K562 (cell line): ENCODE measurements around the gene PGBD1. TPM values are rescaled to one million over a fixed set of nuclear protein-coding genes. Genes with fewer than 3 reads are reported as not detected.

ENCODE experiments used
- CEBPZ ChIP-seq: fragments of 150-350 bp; IDR thresholded peaks from 2 replicates; pipeline ENCODE4 v1.6.1; 2014; ENCODE audit warnings: low read depth, mild to moderate bottlenecking, low read length, borderline replicate concordance
- FOXP4 ChIP-seq: sonication (generic); formaldehyde crosslinking; IDR thresholded peaks from 2 replicates; pipeline ENCODE4 v1.8.0; 2022; ENCODE audit warnings: mild to moderate bottlenecking, missing genetic modification reagents, borderline replicate concordance
- GMEB1 ChIP-seq: fragments of 250-450 bp; sonication (Bioruptor Pico); IDR thresholded peaks from 2 replicates; pipeline ENCODE4 v1.4.0; 2020; ENCODE audit warnings: mild to moderate bottlenecking
- HIVEP1 ChIP-seq: fragments of 250-450 bp; sonication (Bioruptor Pico); IDR thresholded peaks from 2 replicates; pipeline ENCODE4 v1.4.0; 2020; ENCODE audit warnings: mild to moderate bottlenecking
- MEF2A ChIP-seq: IDR thresholded peaks from 2 replicates; pipeline ENCODE4 v1.6.1; 2011; ENCODE audit warnings: low read depth, mild to moderate bottlenecking, low read length, moderate library complexity; ENCODE audit not compliant: control insufficient read depth
- NFE2L1 ChIP-seq: fragments of 450-650 bp; IDR thresholded peaks from 2 replicates; pipeline ENCODE4 v1.6.1; 2016; ENCODE audit warnings: missing genetic modification characterization, low read depth, mild to moderate bottlenecking, missing compliant biosample characterization, moderate library complexity, borderline replicate concordance
- SMAD4 ChIP-seq: fragments of 250-450 bp; sonication (Bioruptor Pico); conservative IDR thresholded peaks from 2 replicates; pipeline ENCODE4 v1.8.0; 2021; ENCODE audit warnings: inconsistent platforms, mild to moderate bottlenecking, moderate library complexity
- SREBF2 ChIP-seq: sonication (generic); formaldehyde crosslinking; IDR thresholded peaks from 2 replicates; pipeline ENCODE4 v1.4.0; 2020; ENCODE audit warnings: mild to moderate bottlenecking, missing genetic modification reagents
- TCFL5 ChIP-seq: fragments of 250-450 bp; sonication (Bioruptor Pico); conservative IDR thresholded peaks from 2 replicates; pipeline ENCODE4 v1.6.1; 2021; ENCODE audit warnings: mild to moderate bottlenecking, moderate library complexity, matching md5 sums
- TFE3 ChIP-seq: fragments of 450-650 bp; formaldehyde crosslinking; IDR thresholded peaks from 2 replicates; pipeline ENCODE4 v1.4.0; 2020; ENCODE audit warnings: mild to moderate bottlenecking, mixed read lengths
- ZMIZ1 ChIP-seq, 2 experiments: fragments of 150-350 bp in 1 of 2; IDR thresholded peaks; 2 replicates each; pipeline ENCODE4 v1.6.1; 2012 to 2016; ENCODE audit warnings: low read depth in 2 of 2, low read length in 2 of 2, mild to moderate bottlenecking in 1 of 2, moderate library complexity in 1 of 2
- ZNF232 ChIP-seq: sonication (generic); formaldehyde crosslinking; IDR thresholded peaks from 2 replicates; pipeline ENCODE4 v1.8.0; 2022; ENCODE audit warnings: mild to moderate bottlenecking, missing genetic modification reagents
- ZNF316 ChIP-seq: fragments of 450-650 bp; IDR thresholded peaks from 2 replicates; pipeline ENCODE4 v1.6.1; 2016
- ZNF668 ChIP-seq: fragments of 250-450 bp; sonication (Bioruptor Pico); IDR thresholded peaks from 2 replicates; pipeline ENCODE4 v1.8.0; 2022; ENCODE audit warnings: mild to moderate bottlenecking, inconsistent platforms
- ZNF717 ChIP-seq: fragments of 250-450 bp; sonication (Bioruptor Pico); IDR thresholded peaks from 2 replicates; pipeline ENCODE4 v1.5.0; 2021
- ZNF778 ChIP-seq: fragments of 450-650 bp; formaldehyde crosslinking; IDR thresholded peaks from 2 replicates; pipeline ENCODE4 v1.4.0; 2020; ENCODE audit warnings: mild to moderate bottlenecking, moderate library complexity
- polyA plus RNA-seq, 8 experiments: library from polyadenylated mRNA; depleted of rRNA in 4 of 8; stranded (reverse) in 5 of 8; unstranded in 3 of 8; fragments of >200 nt; fragmentation: Nextera tagmentation in 2 of 8; fragmentation: Illumina TruSeq in 1 of 8; extraction: Ambion mirVana in 2 of 8; extraction: Trizol in 1 of 8; gene quantifications; 2 replicates each; pipeline versions ENCODE4 v1.2.1 to v1.2.3, GENCODE V29; 2011 to 2014; ENCODE audit warnings: inconsistent platforms in 1 of 8, missing spikeins in 1 of 8
- total RNA-seq, 7 experiments: library from RNA; depleted of rRNA in 6 of 7; stranded (reverse); fragments of >200 nt in 6 of 7; fragmentation: Illumina TruSeq in 2 of 7; extraction: Trizol in 2 of 7; gene quantifications; 2 replicates each; pipeline versions ENCODE4 v1.2.1 to v1.2.3, GENCODE V29; 2011 to 2021; ENCODE audit warnings: low replicate concordance in 1 of 7

PGBD1 gene
- total and polyA plus RNA-seq, 9 of the 15 experiments (the other 6 are each of a cell fraction or from before 2014, with no cell fraction given): 3.3 to 9.0 (median 7.3) TPM

GRCh38 chr6:28315628-28316027, 34.3 kb downstream of the PGBD1 start (continued):
- no peak for TF ChIP-seq GMEB1
- TF ChIP-seq TFE3 (CRISPR knock-in tag): no peak
- TF ChIP-seq ZNF232 (CRISPR knock-in tag): no peak
- no peak for TF ChIP-seq FOXP4 (CRISPR knock-in tag)
- TF ChIP-seq HIVEP1: no peak
- 0 out of 2 replicates have a peak, but pooled peaks have one; percentile 57 for TF ChIP-seq SREBF2 (CRISPR knock-in tag)
- no peak for TF ChIP-seq ZNF316
- no peak for TF ChIP-seq ZNF778
- no peak for TF ChIP-seq SMAD4
- no peak for TF ChIP-seq ZNF668 (CRISPR knock-in tag)
- no peak for TF ChIP-seq ZNF717
- TF ChIP-seq MEF2A: no peak
- no peak for TF ChIP-seq CEBPZ
- no peak for TF ChIP-seq NFE2L1
- no peak for TF ChIP-seq ZMIZ1 (IDR thresholded peaks at IDR 0.05; ENCODE audit: low read depth in 2 of 2, low read length in 2 of 2)
- TF ChIP-seq TCFL5 (CRISPR knock-in tag): no peak
